Stimulated activated naive CD8-positive, alpha-beta T cell treated with anti-CD3 and anti-CD28 coated beads, Interleukin-15, Interleukin-2, amounts not matched to agents 100 U/mL and 50 U/mL, for 24 hours (primary cell): Measurements from ENCODE around the gene EVX2.

Experiments
- ATAC-seq: fragments of 150-1000 bp; cut with Tn5 transposase; one replicate; pipeline ENCODE4 v1.10.0; 2021
- DNase-seq: peaks from one replicate; pipeline ENCODE4 v3.0.0; 2021

EVX2 gene

GRCh38 chr2:176122052-176122682 lies 38.4 kb upstream of the EVX2 start:
- DNase-seq, result no peak
- ATAC-seq, result no peak

GRCh38 chr2:176121190-176122051 lies 37.7 kb upstream of the EVX2 start:
- DNase-seq (no peak), ATAC-seq (no peak)

GRCh38 chr2:176120364-176121189 lies 36.8 kb upstream of the EVX2 start:
- ATAC-seq, result no peak
- DNase-seq, result no peak

GRCh38 chr2:176118601-176119339 lies 35.0 kb upstream of the EVX2 start:
- no peak for DNase-seq
- ATAC-seq, result no peak

GRCh38 chr2:176117823-176118371 lies 34.1 kb upstream of the EVX2 start:
- DNase-seq (no peak), ATAC-seq (no peak)

- ATAC-seq (no peak), DNase-seq (no peak)
Measured at GRCh38 chr2:176117162-176117822, 33.5 kb upstream of the EVX2 start.

GRCh38 chr2:176115883-176116813 lies 32.4 kb upstream of the EVX2 start, which contains the start of gene HOXD10:
Gene HOXD10 (plus strand): TSS chr2:176116778. CDS start chr2:176116834, 56 bp downstream.
- no peak for ATAC-seq
- no peak for DNase-seq

- DNase-seq (no peak), ATAC-seq (no peak)
Measured at GRCh38 chr2:176114930-176115625, 31.3 kb upstream of the EVX2 start.

- ATAC-seq (no peak), DNase-seq (no peak)
Measured at GRCh38 chr2:176114120-176114929, 30.6 kb upstream of the EVX2 start.

GRCh38 chr2:176112375-176113302 lies 28.9 kb upstream of the EVX2 start:
- no peak for DNase-seq

GRCh38 chr2:176111846-176112374 lies 28.1 kb upstream of the EVX2 start:
- DNase-seq (no peak), ATAC-seq (no peak)

More at GRCh38 chr2:176112375-176113302, 28.9 kb upstream of the EVX2 start:
- ATAC-seq, result no peak

- no peak for DNase-seq
- no peak for ATAC-seq
Measured at GRCh38 chr2:176111309-176111663, 27.5 kb upstream of the EVX2 start.

- DNase-seq, result no peak
- ATAC-seq, result no peak
Measured at GRCh38 chr2:176110415-176111308, 26.9 kb upstream of the EVX2 start.

GRCh38 chr2:176109946-176110345 lies 26.2 kb upstream of the EVX2 start:
- no peak for DNase-seq

GRCh38 chr2:176109192-176109901 lies 25.6 kb upstream of the EVX2 start:
- DNase-seq (no peak), ATAC-seq (no peak)

More at GRCh38 chr2:176109946-176110345, 26.2 kb upstream of the EVX2 start:
- ATAC-seq, result no peak
